DMS79 treated with DMSO at 0.1 percent for 48 hours (cell line): Measurements from ENCODE around the gene CLDN19.
"Not testable (repeated sequence)": the region's sequence is repeated elsewhere in the genome, so short reads cannot be mapped to it uniquely, and the experiment has no call there.

ENCODE experiments used
- DNase-seq: peaks from one replicate; lab custom pipeline; 2025; lab: John Stamatoyannopoulos, UW

CLDN19 gene

GRCh38 chr1:42759114-42759513 lies 19.1 kb upstream of the CLDN19 start:
- no peak for DNase-seq

GRCh38 chr1:42758641-42759040 lies 18.6 kb upstream of the CLDN19 start:
- no peak for DNase-seq

GRCh38 chr1:42757892-42758275 lies 17.8 kb upstream of the CLDN19 start:
- no peak for DNase-seq

DNA sequence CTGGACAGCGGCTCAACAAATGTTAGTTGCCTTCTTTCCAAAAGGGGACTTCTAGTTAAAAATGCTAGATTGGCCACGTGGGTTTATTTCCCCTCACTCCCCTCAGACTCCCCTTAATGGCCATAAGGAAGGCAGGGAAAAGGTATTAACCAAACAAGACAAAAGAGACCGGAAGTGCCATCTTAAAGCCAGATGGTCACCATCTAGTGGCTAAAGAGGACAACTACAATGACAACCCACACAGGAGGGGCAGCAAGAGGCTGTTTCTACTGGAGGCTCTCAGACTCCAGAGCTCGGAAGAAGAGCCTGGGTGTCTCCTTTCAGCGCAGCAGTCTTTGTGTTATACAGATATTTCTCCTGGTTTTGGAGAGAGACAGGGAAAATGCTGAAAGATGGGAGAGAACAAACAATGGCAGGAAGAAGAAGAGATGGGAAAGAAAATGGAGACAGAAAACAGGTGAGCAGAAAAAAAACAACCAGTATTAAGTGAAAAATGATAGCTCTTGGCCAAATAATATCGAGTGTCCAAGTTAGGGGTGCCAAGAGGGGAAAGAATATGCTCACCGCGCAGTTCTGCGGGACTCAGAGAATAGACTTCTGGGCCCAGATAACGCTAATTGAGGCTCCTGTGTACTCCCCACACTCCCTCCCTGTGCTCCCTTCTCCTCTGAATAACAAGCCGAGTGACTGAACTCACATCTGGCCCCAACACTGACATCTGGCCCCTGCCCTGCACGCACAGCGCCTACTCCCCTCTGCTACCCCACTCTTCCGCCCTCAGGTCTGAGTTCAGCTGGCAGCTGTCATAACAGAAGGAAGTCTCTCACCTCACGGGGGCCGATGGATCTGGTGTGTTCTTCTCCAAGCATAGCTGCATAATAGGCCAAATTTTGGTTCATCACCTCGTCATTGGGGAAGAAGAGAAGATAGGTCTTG lies 17.2 kb upstream of the CLDN19 start:
- peak; percentile 32 for DNase-seq

GRCh38 chr1:42753070-42753469 lies 13.0 kb upstream of the CLDN19 start:
- no peak for DNase-seq

DNA sequence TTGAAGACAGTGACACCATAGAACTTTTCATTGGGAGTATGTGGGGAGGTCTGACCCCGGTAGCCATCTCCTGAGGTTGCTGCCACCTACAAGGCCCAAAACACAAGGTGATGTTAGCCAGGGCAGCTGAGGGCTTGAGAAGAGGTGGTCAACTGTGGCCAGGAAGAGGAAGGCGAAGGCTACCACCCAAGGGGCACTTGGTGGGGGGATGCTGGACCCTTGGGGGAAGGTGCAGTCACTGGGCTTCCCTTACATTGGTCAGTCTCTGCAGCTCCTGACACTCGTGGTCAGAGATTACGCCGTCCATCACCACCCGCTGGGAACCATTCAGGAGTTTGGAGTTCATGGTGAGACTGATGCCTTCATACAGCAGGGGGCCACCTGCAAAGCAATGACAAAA lies 12.2 kb upstream of the CLDN19 start:
- no peak for DNase-seq

DNA sequence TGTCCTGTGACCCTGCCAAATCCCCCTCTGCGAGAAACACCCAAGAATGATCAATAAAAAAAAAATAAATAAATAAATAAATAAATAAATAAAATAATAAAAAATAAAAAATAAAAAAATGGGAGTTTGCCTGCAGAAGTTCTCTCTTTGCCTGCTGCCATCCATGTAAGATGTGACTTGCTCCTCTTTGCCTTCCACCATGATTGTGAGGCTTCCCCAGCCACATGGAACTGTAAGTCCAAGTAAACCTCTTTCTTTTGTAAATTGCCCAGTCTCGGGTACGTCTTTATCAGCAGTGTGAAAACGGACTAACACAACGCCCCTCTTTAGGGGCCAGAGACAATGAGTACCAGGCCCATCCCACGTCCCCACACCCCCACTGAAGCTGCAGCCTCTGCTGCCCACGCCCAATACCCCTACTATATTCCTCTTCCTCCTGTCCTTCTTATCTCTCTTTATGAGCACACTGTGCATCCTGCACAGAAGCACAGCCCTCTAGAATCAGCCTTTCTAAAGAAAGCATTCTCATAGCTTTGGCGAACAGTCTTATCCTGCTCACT lies 11.6 kb upstream of the CLDN19 start:
- DNase-seq: not testable (repeated sequence)

GRCh38 chr1:42750041-42750440 lies 10.0 kb upstream of the CLDN19 start:
- no peak for DNase-seq

GRCh38 chr1:42748461-42749410 lies 8.7 kb upstream of the CLDN19 start:
- DNase-seq: no peak

GRCh38 chr1:42748021-42748420 lies 8.0 kb upstream of the CLDN19 start:
- no peak for DNase-seq

DNA sequence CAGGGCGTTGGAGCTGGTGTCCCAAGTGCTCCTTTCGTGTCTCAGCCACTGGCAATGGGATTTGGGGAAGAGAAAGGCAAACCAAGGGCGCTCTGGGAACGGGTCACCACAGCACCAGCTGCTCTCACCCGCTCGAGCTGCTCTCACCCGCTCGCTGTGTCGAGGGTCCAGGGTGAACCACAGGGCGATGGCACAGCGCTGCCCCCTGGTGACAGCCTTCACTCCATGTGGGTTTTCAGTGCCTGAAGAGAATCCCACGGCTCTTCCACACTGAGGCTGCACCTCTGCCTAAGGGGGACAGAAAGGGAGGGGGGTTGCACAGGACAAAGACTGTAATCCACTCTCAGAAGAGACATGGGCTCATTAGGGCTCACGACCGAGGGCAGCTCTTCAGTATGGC lies 7.1 kb upstream of the CLDN19 start:
- peak; percentile 17 for DNase-seq

DNA sequence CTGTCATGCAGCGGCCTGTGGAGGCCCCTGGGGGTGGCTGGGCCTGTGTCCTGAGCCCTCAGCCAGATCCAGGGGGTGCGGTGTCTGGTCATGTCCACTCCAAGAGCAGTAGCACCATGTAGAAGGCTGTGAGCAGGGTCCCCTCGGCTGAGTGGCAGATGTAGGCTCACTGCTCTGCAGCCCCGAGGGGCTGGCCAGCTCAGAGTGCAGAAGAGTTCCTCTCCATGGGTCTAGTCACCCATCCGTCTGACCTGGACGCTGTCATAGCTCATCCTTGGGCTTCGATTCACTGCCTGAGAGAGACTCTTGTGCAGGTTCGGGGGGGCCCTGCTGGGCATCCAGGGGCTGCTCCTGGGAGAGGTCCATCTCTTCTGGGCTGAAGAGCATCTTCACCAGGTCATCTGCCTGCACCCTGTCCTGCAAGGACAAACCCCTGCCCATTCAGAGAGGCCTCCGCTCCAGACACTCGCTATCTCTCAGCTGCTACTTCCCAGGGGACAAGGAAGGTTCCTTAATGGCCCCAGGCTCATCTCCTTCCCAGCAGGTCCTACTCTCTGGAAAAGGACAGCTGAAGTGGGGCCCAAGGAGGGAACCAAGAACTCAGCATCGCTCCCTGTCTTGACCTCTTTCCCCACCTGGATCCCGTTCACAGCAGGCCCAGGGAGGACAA lies 6.5 kb upstream of the CLDN19 start:
- DNase-seq: no peak

- DNase-seq: no peak
Measured at GRCh38 chr1:42745851-42746250, 5.8 kb upstream of the CLDN19 start.

DNA sequence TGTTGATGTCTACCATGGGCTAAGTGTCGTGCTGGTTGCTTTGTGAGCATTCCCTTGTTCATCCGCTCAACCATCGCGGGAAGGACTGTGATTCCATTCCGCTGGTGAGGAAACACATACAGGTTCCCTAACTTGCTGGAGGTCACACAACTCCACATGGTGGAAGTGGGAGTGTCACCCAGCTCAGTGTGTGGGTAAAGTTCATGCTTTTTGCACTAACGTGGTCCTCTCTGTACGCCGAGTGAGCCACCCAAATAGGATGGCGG lies 4.0 kb upstream of the CLDN19 start:
- no peak for DNase-seq

- peak; percentile 93 for DNase-seq
Measured at GRCh38 chr1:42743317-42744147, 3.5 kb upstream of the CLDN19 start.

DNA sequence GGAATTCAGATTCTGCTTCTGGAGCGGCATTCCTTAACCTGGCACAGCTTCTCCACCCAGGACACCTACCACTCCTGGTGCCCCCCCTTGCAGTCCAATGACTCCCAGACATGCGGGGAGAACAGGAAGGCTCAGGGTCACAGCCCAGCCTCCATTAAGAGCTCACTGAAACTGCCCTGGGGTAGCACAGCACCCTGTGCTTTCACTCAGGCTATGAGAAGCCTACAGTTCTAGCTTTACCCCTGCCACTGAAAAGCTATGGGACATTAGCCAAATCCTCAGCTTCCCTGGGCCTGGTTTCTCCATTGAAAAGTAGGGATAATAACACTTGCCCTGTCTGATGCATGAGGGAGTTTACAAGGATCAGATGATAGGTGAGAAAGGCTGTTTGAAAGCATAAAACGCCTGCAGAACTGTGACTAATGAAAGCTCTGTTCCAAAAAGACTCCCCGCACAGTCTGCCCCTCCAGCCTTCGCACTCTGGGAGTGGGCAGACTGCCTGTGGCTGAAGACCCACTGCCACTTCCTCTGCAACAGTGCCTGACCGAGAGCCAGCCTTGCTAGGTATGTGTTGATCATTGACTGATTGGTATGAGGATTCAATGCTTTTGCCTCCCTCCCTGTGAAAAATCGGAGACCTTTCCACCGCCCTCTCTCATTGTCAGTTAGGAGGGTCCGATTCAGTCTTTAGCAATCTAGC lies 2.7 kb upstream of the CLDN19 start:
- peak; percentile 86 for DNase-seq

- no peak for DNase-seq
Measured at GRCh38 chr1:42742141-42742540, 2.1 kb upstream of the CLDN19 start.

GRCh38 chr1:42741706-42742105 lies 1.7 kb upstream of the CLDN19 start:
- DNase-seq: no peak

- no peak for DNase-seq
Measured at GRCh38 chr1:42740851-42741580, 980 bp upstream of the CLDN19 start.

- DNase-seq: no peak
Measured at GRCh38 chr1:42738678-42739226, 1.3 kb downstream of the CLDN19 start.
